ENCODE results near the gene DHRS2.
"Not testable (repeated sequence)": the region's sequence is repeated elsewhere in the genome, so short reads cannot be mapped to it uniquely, and the experiment has no call there.

The DHRS2 gene

DNA sequence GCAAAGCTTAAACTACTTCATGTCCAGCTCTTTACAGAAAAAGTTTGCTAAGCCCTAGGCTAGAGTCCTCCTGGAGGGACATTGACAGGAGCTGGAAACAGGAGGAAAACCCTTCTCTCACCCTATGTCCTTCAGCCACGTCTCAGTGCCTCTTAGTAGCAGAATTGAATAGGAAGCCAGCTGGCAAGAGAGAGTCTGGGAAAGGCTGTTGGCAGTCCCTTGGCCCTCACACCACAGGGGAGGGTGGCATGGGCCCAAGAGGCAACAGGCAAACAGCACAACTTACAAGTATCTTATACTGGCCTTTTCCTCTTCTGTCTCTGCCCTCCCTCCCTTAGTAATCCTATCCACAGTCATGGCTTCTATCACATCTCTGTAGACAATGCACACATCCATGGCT is 27.7 kb upstream of the DHRS2 start:
- no peak overlapping the region for H3K27ac ChIP-seq
- no peak for TF ChIP-seq ZFX (IDR thresholded peaks at IDR 0.05; ENCODE audit: borderline replicate concordance)

DNA sequence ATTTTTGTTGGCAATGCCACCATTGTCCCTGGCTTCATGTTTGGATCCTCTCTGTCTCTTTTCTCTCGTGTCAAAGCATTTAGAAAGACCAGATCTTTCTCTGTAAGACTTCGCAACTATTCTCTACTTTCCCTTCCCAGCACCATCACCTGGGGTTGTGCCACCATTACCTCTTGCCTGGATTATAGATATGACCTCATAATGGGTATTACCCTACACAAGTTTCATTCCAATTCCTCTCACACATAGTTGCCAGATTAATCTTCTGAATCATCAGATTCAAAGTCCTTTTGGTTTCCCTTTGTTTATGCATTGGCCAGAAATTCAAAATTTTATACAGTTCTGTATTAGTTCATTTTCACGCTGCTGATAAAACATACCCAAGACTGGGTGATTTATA is 27.2 kb upstream of the DHRS2 start:
- no peak overlapping the region for H3K27ac ChIP-seq
- TF ChIP-seq ZFX (IDR thresholded peaks at IDR 0.05; ENCODE audit: borderline replicate concordance), result no peak
- TF ChIP-seq, protein P1, sequence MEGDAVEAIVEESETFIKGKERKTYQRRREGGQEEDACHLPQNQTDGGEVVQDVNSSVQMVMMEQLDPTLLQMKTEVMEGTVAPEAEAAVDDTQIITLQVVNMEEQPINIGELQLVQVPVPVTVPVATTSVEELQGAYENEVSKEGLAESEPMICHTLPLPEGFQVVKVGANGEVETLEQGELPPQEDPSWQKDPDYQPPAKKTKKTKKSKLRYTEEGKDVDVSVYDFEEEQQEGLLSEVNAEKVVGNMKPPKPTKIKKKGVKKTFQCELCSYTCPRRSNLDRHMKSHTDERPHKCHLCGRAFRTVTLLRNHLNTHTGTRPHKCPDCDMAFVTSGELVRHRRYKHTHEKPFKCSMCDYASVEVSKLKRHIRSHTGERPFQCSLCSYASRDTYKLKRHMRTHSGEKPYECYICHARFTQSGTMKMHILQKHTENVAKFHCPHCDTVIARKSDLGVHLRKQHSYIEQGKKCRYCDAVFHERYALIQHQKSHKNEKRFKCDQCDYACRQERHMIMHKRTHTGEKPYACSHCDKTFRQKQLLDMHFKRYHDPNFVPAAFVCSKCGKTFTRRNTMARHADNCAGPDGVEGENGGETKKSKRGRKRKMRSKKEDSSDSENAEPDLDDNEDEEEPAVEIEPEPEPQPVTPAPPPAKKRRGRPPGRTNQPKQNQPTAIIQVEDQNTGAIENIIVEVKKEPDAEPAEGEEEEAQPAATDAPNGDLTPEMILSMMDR (IDR thresholded peaks at IDR 0.05), result no peak

DNA sequence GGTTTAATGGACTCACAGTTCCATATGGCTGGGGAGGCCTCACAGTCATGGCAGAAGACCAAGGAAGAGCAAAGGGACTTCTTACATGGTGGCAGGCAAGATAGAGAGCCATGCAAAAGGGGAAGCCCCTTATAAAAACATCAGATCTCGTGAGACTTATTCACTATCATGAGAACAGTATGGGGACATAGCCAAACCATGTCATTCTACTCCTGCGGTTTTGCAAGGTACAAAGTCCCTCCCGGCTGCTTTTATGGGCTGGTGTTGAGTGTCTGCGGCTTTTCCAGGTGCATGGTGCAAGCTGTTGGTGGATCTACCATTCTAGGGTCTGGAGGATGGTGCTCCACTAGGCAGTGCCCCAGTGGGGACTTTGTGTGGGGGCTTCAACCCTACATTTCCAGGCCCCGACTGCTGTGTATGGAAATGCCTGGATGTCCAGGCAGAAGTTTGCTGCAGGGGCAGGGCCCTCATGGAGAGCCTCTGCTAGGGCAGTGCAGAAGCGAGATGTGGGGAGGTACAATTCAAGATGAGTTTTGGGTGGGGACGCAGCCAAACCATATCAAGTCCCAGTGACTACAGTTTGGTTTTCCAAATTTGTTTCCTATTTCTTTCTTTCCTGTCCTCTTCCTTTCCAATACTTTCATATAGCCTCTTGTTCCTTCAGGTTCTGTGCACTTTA is 26.6 kb upstream of the DHRS2 start:
- not testable (repeated sequence) for H3K27ac ChIP-seq

DNA sequence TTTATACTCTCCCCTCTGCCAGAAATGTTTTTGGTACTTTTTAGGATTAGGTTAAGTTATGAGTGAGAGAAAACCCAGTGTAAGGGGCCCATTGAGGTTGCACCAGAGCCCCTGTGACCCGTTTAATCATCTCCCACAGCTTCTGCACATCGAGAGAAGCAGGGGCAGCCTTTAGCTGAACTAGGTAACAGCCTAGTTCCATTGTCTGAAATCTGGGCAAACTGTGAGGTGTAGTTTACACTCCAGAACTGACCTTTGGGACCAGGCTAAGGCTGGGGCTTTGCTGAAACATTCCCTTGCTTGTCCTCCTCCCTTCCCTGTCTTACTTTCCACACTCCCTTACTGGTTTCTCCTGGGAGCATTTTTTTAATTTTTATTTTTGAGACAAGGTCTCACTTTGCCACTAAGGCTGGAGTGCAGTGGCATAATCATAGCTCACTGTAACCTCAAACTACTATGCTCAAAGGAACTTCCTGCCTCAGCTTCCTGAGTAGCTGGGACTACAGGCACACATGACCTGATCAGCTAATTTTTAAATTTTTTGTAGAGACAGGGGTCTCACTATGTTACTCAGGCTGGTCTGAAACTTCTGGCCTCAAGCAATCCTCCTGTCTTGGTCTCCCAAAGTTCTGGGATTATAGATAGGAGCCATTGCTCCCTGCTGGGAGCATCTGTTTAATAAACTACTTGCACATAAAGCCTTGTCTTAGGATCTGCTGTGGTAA is 25.9 kb upstream of the DHRS2 start:
- TF ChIP-seq, protein P1 (IDR thresholded peaks at IDR 0.05), result no peak
- no peak for TF ChIP-seq ZFX (IDR thresholded peaks at IDR 0.05; ENCODE audit: borderline replicate concordance)
- H3K27ac ChIP-seq, result no peak overlapping the region

DNA sequence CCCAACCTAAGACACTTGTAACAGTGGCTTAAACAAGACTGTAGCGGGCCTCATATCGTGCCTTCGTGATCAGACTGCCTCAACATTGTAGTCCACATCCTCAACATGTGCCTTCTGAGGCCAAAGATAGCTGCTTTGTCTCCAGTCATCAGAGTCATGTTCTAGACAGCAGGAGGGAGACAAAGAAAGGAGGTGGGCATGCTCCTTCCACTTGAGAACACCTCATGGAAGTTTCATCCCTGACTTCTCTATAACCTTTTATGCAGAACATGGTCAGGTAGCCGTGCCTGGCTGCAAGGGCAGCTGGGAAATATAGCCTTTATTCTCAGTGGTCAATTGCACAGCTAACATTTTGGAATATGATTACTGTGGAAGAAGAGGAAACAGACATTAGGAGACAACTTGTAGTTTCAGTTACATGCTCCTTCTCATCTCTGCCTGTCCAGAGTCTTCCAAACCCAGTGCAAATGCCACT is 25.3 kb upstream of the DHRS2 start:
- no peak overlapping the region for H3K27ac ChIP-seq

DNA sequence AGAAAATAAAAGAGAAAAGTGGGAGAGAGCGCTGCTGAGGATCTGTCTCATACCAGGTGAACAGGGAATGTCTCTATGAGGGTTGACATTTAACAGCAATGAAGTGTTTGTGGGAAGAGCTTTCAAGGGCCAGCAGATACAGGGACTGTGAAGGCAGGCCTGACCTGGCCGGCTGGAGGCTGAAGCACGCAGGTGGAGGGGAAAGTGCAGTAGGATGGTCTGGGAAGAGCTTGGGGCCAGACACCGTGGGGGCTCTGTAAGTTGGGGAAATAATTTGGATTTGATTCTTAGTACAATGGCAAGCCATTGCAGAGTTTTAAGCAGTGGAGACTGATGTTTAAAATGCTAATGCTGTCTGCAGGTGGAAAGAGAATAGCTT is 23.8 kb upstream of the DHRS2 start:
- TF ChIP-seq, protein P1 (IDR thresholded peaks at IDR 0.05), result no peak
- no peak for TF ChIP-seq ZFX (IDR thresholded peaks at IDR 0.05; ENCODE audit: borderline replicate concordance)
- no peak overlapping the region for H3K27ac ChIP-seq

More for the DNA sequence above, 25.3 kb upstream of the DHRS2 start:
- no peak for TF ChIP-seq ZFX (IDR thresholded peaks at IDR 0.05; ENCODE audit: borderline replicate concordance)
- TF ChIP-seq, protein P1 (IDR thresholded peaks at IDR 0.05), result no peak

DNA sequence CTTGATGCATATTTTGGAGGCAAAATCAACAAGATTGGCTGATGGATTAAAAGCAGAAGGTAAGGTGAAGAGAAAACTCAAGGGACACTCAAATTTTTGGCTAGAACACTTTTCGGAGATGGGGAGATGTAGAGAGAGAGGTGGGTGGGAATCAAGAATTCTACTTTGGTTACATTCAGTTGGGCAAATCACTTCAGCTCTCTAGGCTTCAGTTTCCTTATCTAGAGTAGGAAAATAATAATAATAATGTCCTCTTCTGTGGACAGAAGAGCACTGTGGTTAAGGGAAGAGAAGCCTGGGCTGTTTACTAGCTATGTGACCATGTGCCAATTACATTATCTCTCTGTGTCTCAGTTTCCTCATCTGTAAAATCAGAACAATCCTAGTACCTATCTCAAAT is 23.4 kb upstream of the DHRS2 start:
- no peak for TF ChIP-seq ZFX (IDR thresholded peaks at IDR 0.05; ENCODE audit: borderline replicate concordance)
- TF ChIP-seq, protein P1 (IDR thresholded peaks at IDR 0.05), result no peak

DNA sequence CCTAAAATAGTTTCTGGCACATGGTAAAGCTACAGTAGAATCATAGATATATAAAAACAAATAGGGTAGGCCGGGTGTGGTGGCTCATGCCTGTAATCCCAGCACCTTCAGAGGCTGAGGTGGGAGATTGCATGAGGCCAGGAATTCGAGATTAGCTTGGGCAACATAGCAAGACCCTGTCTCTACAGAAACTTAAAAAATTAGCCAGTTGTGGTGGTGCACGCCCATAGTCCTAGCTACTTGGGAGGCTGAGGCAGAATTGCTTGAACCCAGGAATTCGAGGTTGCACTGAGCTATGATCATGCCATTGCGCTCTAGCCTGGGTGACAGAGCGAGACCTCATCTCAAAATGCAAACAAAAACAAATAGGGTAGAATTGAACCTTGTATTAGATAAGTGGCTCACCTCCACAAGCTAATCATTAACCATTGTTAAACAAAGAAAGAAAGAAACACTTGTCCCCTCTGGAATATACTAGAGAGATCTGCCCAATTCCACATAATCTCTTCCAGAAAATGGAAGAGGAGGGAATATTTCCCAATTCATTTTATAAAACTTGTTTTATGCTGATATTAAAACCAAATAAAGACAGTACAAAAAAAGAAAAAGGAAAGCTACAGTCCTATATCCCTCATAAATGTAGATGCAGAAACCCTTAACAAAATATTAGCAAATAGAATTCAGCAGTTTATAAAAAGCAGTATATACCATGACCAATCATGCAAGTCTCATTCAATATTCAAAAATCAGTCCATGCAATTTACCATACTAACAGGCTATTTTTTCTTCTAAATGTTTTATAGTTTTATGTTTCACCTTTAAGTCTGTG is 22.7 kb upstream of the DHRS2 start:
- peak overlapping the region; percentile 56 for H3K27ac ChIP-seq
- TF ChIP-seq, protein P1 (IDR thresholded peaks at IDR 0.05), result no peak
- TF ChIP-seq ZFX (IDR thresholded peaks at IDR 0.05; ENCODE audit: borderline replicate concordance), result no peak

More for the DNA sequence above, 23.4 kb upstream of the DHRS2 start:
- peak overlapping the region; percentile 56 for H3K27ac ChIP-seq

Measured in 22Rv1 (cell line).